ENCODE results near the gene TTC7B. TPM values are rescaled to one million over a fixed set of nuclear protein-coding genes. Genes with fewer than 3 reads are reported as not detected.

Gene TTC7B
- total RNA-seq, 1 donor from 2014 or later: 83.1 TPM

- no peak overlapping the region for H3K27ac Mint-ChIP-seq (ENCODE audit: unreplicated experiment)
- H3K4me1 Mint-ChIP-seq (ENCODE audit: low read depth, unreplicated experiment): no peaks in the 10 kb centered on the region
- no peak for DNase-seq
- H3K27me3 Mint-ChIP-seq (ENCODE audit: unreplicated experiment): no peaks in the 10 kb centered on the region
- H3K9me3 Mint-ChIP-seq (ENCODE audit: unreplicated experiment): peaks cover 2% of the 10 kb centered on the region
- no peaks in the 10 kb centered on the region for H3K36me3 Mint-ChIP-seq (ENCODE audit: unreplicated experiment)
- TF ChIP-seq CTCF (IDR thresholded peaks at IDR 0.05; ENCODE audit: partially characterized antibody, unreplicated experiment): no peak
- H3K4me3 Mint-ChIP-seq (ENCODE audit: unreplicated experiment): no peak overlapping the region
Observed at GRCh38 chr14:90654831-90655276, 161.4 kb downstream of the TTC7B start.

GRCh38 chr14:90652626-90653025 is 163.6 kb downstream of the TTC7B start:
- H3K9me3 Mint-ChIP-seq (ENCODE audit: unreplicated experiment): no peaks in the 10 kb centered on the region
- H3K4me3 Mint-ChIP-seq (ENCODE audit: unreplicated experiment): no peak overlapping the region
- TF ChIP-seq CTCF (IDR thresholded peaks at IDR 0.05; ENCODE audit: partially characterized antibody, unreplicated experiment): no peak
- DNase-seq: no peak
- no peaks in the 10 kb centered on the region for H3K36me3 Mint-ChIP-seq (ENCODE audit: unreplicated experiment)
- no peak overlapping the region for H3K27ac Mint-ChIP-seq (ENCODE audit: unreplicated experiment)
- H3K27me3 Mint-ChIP-seq (ENCODE audit: unreplicated experiment): no peaks in the 10 kb centered on the region
- no peaks in the 10 kb centered on the region for H3K4me1 Mint-ChIP-seq (ENCODE audit: low read depth, unreplicated experiment)

GRCh38 chr14:90651976-90652560 is 164.2 kb downstream of the TTC7B start:
- Mint-ChIP-seq H3K9me3 (ENCODE audit: unreplicated experiment) (no peaks in the 10 kb centered on the region), H3K27me3 (ENCODE audit: unreplicated experiment) (peaks cover 2% of the 10 kb centered on the region), H3K4me1 (ENCODE audit: low read depth, unreplicated experiment) (peaks cover 2% of the 10 kb centered on the region), H3K27ac (ENCODE audit: unreplicated experiment) (no peak overlapping the region), H3K4me3 (ENCODE audit: unreplicated experiment) (no peak overlapping the region), H3K36me3 (ENCODE audit: unreplicated experiment) (no peaks in the 10 kb centered on the region)
- no peak for DNase-seq
- no peak for TF ChIP-seq CTCF (IDR thresholded peaks at IDR 0.05; ENCODE audit: partially characterized antibody, unreplicated experiment)

GRCh38 chr14:90651271-90651804 is 164.9 kb downstream of the TTC7B start:
- no peaks in the 10 kb centered on the region for H3K36me3 Mint-ChIP-seq (ENCODE audit: unreplicated experiment)
- H3K4me3 Mint-ChIP-seq (ENCODE audit: unreplicated experiment): no peak overlapping the region
- peaks cover 3% of the 10 kb centered on the region for H3K4me1 Mint-ChIP-seq (ENCODE audit: low read depth, unreplicated experiment)
- H3K27me3 Mint-ChIP-seq (ENCODE audit: unreplicated experiment): peaks cover 2% of the 10 kb centered on the region
- no peaks in the 10 kb centered on the region for H3K9me3 Mint-ChIP-seq (ENCODE audit: unreplicated experiment)
- no peak for TF ChIP-seq CTCF (IDR thresholded peaks at IDR 0.05; ENCODE audit: partially characterized antibody, unreplicated experiment)
- no peak overlapping the region for H3K27ac Mint-ChIP-seq (ENCODE audit: unreplicated experiment)
- no peak for DNase-seq

GRCh38 chr14:90649557-90650135 is 166.6 kb downstream of the TTC7B start:
- H3K9me3 Mint-ChIP-seq (ENCODE audit: unreplicated experiment): no peaks in the 10 kb centered on the region
- no peak for TF ChIP-seq CTCF (IDR thresholded peaks at IDR 0.05; ENCODE audit: partially characterized antibody, unreplicated experiment)
- peaks cover 2% of the 10 kb centered on the region for H3K27me3 Mint-ChIP-seq (ENCODE audit: unreplicated experiment)
- no peak overlapping the region for H3K27ac Mint-ChIP-seq (ENCODE audit: unreplicated experiment)
- DNase-seq: no peak
- H3K4me3 Mint-ChIP-seq (ENCODE audit: unreplicated experiment): no peak overlapping the region
- H3K36me3 Mint-ChIP-seq (ENCODE audit: unreplicated experiment): no peaks in the 10 kb centered on the region
- peaks cover 4% of the 10 kb centered on the region for H3K4me1 Mint-ChIP-seq (ENCODE audit: low read depth, unreplicated experiment)
